CD4-positive, alpha-beta T cell (primary cell): ENCODE measurements around the gene HLF. TPM values are rescaled to one million over a fixed set of nuclear protein-coding genes. Genes with fewer than 3 reads are reported as not detected.
A peak's percentile ranks its signal among the peaks of the same experiment; 100 is the strongest.

Experiments used
- ATAC-seq: fragments of 200-7000 bp; cut with Tn5 transposase; one replicate; pipeline ENCODE4 v1.10.0; 2022; ENCODE audit warnings: mild to moderate bottlenecking; ENCODE audit not compliant: poor library complexity
- CTCF ChIA-PET: fragments of 350-600 bp; sonication (Branson Sonifier 250); formaldehyde crosslinking; loops from one replicate; lab custom pipeline; 2021; ENCODE audit warnings: antibody characterized with exemption, inconsistent platforms; lab: Charles Lee
- POLR2A ChIA-PET: fragments of 350-600 bp; sonication (Branson Sonifier 250); formaldehyde crosslinking; loops from one replicate; lab custom pipeline; 2021; ENCODE audit warnings: antibody characterized with exemption, inconsistent platforms; lab: Charles Lee
- DNase-seq, 14 experiments: peaks; one replicate each; pipeline ENCODE4 v3.0.0-alpha.2; 2013 to 2020; ENCODE audit warnings: mixed read lengths in 2 of 14
- H3K27ac ChIP-seq, 2 donors: one replicate each; pipeline versions ENCODE4 v1.5.1 to v1.7.0; 2013; ENCODE audit warnings: low read length in 2 of 2, low read depth in 1 of 2, mild to moderate bottlenecking in 1 of 2
- H3K27me3 ChIP-seq, 2 experiments: 1 replicate in 1 of 2; 2 replicates in 1 of 2; pipeline versions ENCODE4 v1.6.1 to v1.7.0; 2013; ENCODE audit warnings: low read length in 2 of 2, control low read depth in 1 of 2, mild to moderate bottlenecking in 1 of 2, moderate library complexity in 1 of 2; ENCODE audit not compliant: insufficient read depth in 2 of 2, control insufficient read depth in 1 of 2
- H3K36me3 ChIP-seq: one replicate; pipeline ENCODE4 v1.6.1; 2013; ENCODE audit warnings: low read length, control low read depth; ENCODE audit not compliant: insufficient read depth
- H3K4me1 ChIP-seq: one replicate; pipeline ENCODE4 v1.6.1; 2013; ENCODE audit warnings: low read length, control low read depth; ENCODE audit not compliant: insufficient read depth
- H3K4me3 ChIP-seq: one replicate; pipeline ENCODE4 v1.5.1; 2013; ENCODE audit warnings: mild to moderate bottlenecking, low read length, moderate library complexity
- H3K9me3 ChIP-seq, 2 experiments: 1 replicate in 1 of 2; 2 replicates in 1 of 2; pipeline versions ENCODE4 v1.6.1 to v1.7.0; 2013; ENCODE audit warnings: low read length in 2 of 2, mild to moderate bottlenecking in 2 of 2, control low read depth in 1 of 2, moderate library complexity in 1 of 2; ENCODE audit not compliant: control insufficient read depth in 1 of 2, insufficient read depth in 1 of 2
- H3K27ac Mint-ChIP-seq: one replicate; pipeline ENCODE4 v1.8.0; 2020; ENCODE audit warnings: mixed read lengths
- H3K27me3 Mint-ChIP-seq: one replicate; pipeline ENCODE4 v1.8.0; 2021; ENCODE audit warnings: mixed read lengths
- H3K36me3 Mint-ChIP-seq: one replicate; pipeline ENCODE4 v1.8.0; 2021; ENCODE audit warnings: low read depth, mixed read lengths
- H3K4me1 Mint-ChIP-seq: one replicate; pipeline ENCODE4 v1.8.0; 2021; ENCODE audit warnings: low read depth, mixed read lengths
- H3K4me3 Mint-ChIP-seq: one replicate; pipeline ENCODE4 v1.8.0; 2020; ENCODE audit warnings: mild to moderate bottlenecking, mixed read lengths
- H3K9me3 Mint-ChIP-seq: one replicate; pipeline ENCODE4 v1.8.0; 2020; ENCODE audit warnings: mixed read lengths
- intact Hi-C, 2 experiments: fragments of 100-400 bp; cut with DNase I in 1 of 2; cut with micrococcal nuclease in 1 of 2; formaldehyde crosslinking; loops; one replicate each; pipeline versions ENCODE4 v1.15.1 to v1.9.0; 2023 to 2025; cut with DNase I, micrococcal nuclease
- total RNA-seq, 174 experiments: library from RNA in 2 of 174; stranded (reverse) in 2 of 174; gene quantifications; one replicate each; pipeline ENCODE4 v1.2.3 and lab custom pipeline; 2021 to 2026
- TF ChIP-seq, protein P1 (sequence below): fragments of 200-600 bp; IDR thresholded peaks from one replicate; pipeline ENCODE4 v1.8.0; 2022; ENCODE audit warnings: antibody characterized with exemption, mild to moderate bottlenecking

HLF gene
- total RNA-seq, 2 experiments from 2014 or later: 4.3 to 4.9 TPM

DNA sequence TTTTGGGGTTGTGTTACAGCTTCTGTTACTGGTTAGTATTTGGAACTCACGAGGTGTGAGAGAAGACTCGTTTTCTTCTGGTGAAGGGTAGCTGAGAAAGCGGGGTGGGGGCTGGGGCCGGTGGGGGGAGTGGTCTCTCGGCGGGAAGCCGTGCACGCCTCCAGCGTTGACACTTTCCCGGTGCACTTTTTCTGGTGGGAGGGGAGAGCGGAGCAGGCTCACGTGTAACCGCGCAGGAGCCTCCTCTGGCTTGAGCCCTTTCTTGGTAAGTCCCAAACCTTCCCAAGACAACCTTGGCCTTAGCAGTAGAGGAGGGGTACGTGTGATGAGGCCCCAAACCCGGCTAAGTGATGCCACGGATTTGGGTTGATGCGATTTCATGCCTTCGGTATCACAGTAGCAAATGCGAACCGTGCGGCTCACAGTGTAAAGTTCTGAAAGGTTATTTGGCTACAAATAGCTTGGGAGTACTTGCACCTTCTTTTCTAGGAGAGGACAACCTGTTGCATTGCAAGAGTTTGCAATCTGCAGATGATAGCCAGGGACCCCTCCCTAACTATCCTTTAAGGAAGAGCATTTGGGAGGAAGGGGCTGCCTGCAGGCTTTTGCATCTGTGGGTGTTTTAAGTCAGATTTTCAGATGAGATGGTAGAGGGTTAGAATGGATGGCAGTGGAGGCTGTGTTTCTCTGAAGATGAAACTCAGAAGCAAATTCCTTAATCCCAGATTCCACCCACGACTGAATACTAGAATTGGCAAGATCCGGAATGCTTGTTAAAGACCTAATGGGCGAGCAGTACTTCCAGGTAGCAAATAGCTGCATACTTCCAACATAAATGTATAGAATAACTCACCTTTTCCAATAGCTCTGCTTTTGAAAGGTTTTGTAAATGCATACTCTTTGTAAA, 1.5 kb downstream of the HLF start:
- H3K4me3 Mint-ChIP-seq: peak overlapping the region; percentile 76
- peaks cover 24% of the 10 kb centered on the region for H3K4me1 Mint-ChIP-seq
- Histone ChIP-seq H3K36me3 (no peaks in the 10 kb centered on the region), H3K27ac (no peak overlapping the region), H3K4me1 (peaks cover 33% of the 10 kb centered on the region), H3K27me3 (peaks cover 33 to 39% of the 10 kb centered on the region in 2 experiments), H3K9me3 (peaks cover 0 to 13% of the 10 kb centered on the region in 2 experiments), H3K4me3 (peak overlapping the region; percentile 60)
- H3K27me3 Mint-ChIP-seq: peaks cover 57% of the 10 kb centered on the region
- ChIA-PET CTCF (no interaction called here), POLR2A (interaction anchor here (5.1 kb wide), 1 partner anchor 29 kb away, joined by 57 read pairs; no protein-coding TSS in a partner anchor)
- H3K9me3 Mint-ChIP-seq: no peaks in the 10 kb centered on the region
- ATAC-seq (no peak), DNase-seq (peak in 5 of 14 experiments; percentile 5 to 52 (median 34))
- H3K27ac Mint-ChIP-seq: no peak overlapping the region
- intact Hi-C loops: loop anchor here in 1 of 2 experiments (10.0 kb wide), 1 partner anchor 302 kb away; the partner anchor contains the start of genes COX11 and STXBP4
- H3K36me3 Mint-ChIP-seq: no peaks in the 10 kb centered on the region
- TF ChIP-seq, protein P1, sequence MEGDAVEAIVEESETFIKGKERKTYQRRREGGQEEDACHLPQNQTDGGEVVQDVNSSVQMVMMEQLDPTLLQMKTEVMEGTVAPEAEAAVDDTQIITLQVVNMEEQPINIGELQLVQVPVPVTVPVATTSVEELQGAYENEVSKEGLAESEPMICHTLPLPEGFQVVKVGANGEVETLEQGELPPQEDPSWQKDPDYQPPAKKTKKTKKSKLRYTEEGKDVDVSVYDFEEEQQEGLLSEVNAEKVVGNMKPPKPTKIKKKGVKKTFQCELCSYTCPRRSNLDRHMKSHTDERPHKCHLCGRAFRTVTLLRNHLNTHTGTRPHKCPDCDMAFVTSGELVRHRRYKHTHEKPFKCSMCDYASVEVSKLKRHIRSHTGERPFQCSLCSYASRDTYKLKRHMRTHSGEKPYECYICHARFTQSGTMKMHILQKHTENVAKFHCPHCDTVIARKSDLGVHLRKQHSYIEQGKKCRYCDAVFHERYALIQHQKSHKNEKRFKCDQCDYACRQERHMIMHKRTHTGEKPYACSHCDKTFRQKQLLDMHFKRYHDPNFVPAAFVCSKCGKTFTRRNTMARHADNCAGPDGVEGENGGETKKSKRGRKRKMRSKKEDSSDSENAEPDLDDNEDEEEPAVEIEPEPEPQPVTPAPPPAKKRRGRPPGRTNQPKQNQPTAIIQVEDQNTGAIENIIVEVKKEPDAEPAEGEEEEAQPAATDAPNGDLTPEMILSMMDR: no peak

DNA sequence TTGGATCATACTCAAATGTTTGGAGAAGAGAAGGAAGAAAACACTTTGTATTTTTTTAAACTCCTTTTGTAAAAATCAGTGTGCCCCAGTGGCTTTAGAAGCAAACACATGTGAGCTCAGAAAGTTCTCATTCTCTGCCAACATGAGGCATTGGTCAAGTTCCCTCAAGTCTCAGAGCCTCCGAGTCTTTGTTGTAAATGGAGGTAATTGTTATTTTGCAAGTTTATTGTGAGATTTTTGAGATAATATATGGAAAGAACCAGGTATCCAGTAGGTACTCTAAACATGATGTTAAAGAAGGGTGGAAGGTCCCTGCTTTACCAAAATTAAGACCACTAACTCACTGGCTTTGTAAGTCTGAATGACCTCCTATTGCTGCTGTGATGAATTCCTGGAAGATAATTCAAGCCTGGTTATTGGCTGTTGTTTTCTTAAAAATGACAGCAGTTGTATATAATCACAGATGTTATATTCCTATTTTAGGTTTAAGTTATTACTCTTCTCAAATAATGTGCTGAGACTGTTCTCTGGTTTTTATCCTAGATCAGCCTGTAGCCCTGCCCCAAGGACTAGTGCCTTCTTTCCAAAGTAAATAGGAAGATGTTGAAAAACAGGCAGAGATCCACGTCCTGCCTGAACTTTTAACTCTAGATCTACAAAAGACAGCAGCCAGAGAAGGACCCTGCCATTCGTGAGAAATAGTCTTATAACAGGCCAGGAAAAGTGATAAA, 2.4 kb downstream of the HLF start:
- Histone ChIP-seq H3K4me3 (no peak overlapping the region), H3K9me3 (peaks cover 0 to 13% of the 10 kb centered on the region in 2 experiments), H3K27me3 (peaks cover 29 to 33% of the 10 kb centered on the region in 2 experiments), H3K27ac (no peak overlapping the region), H3K36me3 (no peaks in the 10 kb centered on the region), H3K4me1 (peaks cover 33% of the 10 kb centered on the region)
- TF ChIP-seq, protein P1: no peak
- no peaks in the 10 kb centered on the region for H3K36me3 Mint-ChIP-seq
- intact Hi-C loops: loop anchor here in 1 of 2 experiments (10.0 kb wide), 1 partner anchor 302 kb away; the partner anchor contains the start of genes COX11 and STXBP4
- H3K27me3 Mint-ChIP-seq: peaks cover 55% of the 10 kb centered on the region
- peaks cover 28% of the 10 kb centered on the region for H3K4me1 Mint-ChIP-seq
- no peaks in the 10 kb centered on the region for H3K9me3 Mint-ChIP-seq
- no peak overlapping the region for H3K27ac Mint-ChIP-seq
- POLR2A ChIA-PET: interaction anchor here (5.1 kb wide), 1 partner anchor 29 kb away, joined by 57 read pairs; no protein-coding TSS in a partner anchor
- no peak for DNase-seq
- no peak for ATAC-seq
- peak overlapping the region; percentile 76 for H3K4me3 Mint-ChIP-seq
- CTCF ChIA-PET: no interaction called here
